CD4-positive, alpha-beta T cell (primary cell): Measurements from ENCODE around the gene TTC8. TPM values are rescaled to one million over a fixed set of nuclear protein-coding genes. Genes with fewer than 3 reads are reported as not detected.

Experiments
- ATAC-seq: fragments of 200-7000 bp; cut with Tn5 transposase; one replicate; pipeline ENCODE4 v1.10.0; 2022; ENCODE audit warnings: mild to moderate bottlenecking; ENCODE audit not compliant: poor library complexity
- CTCF ChIA-PET: fragments of 350-600 bp; sonication (Branson Sonifier 250); formaldehyde crosslinking; loops from one replicate; lab custom pipeline; 2021; ENCODE audit warnings: antibody characterized with exemption, inconsistent platforms; lab: Charles Lee
- POLR2A ChIA-PET: fragments of 350-600 bp; sonication (Branson Sonifier 250); formaldehyde crosslinking; loops from one replicate; lab custom pipeline; 2021; ENCODE audit warnings: antibody characterized with exemption, inconsistent platforms; lab: Charles Lee
- DNase-seq, 14 experiments: peaks; one replicate each; pipeline ENCODE4 v3.0.0-alpha.2; 2013 to 2020; ENCODE audit warnings: mixed read lengths in 2 of 14
- H3K27ac ChIP-seq, 2 donors: one replicate each; pipeline versions ENCODE4 v1.5.1 to v1.7.0; 2013; ENCODE audit warnings: low read length in 2 of 2, low read depth in 1 of 2, mild to moderate bottlenecking in 1 of 2
- H3K27me3 ChIP-seq, 2 experiments: 1 replicate in 1 of 2; 2 replicates in 1 of 2; pipeline versions ENCODE4 v1.6.1 to v1.7.0; 2013; ENCODE audit warnings: low read length in 2 of 2, control low read depth in 1 of 2, mild to moderate bottlenecking in 1 of 2, moderate library complexity in 1 of 2; ENCODE audit not compliant: insufficient read depth in 2 of 2, control insufficient read depth in 1 of 2
- H3K36me3 ChIP-seq: one replicate; pipeline ENCODE4 v1.6.1; 2013; ENCODE audit warnings: low read length, control low read depth; ENCODE audit not compliant: insufficient read depth
- H3K4me1 ChIP-seq: one replicate; pipeline ENCODE4 v1.6.1; 2013; ENCODE audit warnings: low read length, control low read depth; ENCODE audit not compliant: insufficient read depth
- H3K4me3 ChIP-seq: one replicate; pipeline ENCODE4 v1.5.1; 2013; ENCODE audit warnings: mild to moderate bottlenecking, low read length, moderate library complexity
- H3K9me3 ChIP-seq, 2 experiments: 1 replicate in 1 of 2; 2 replicates in 1 of 2; pipeline versions ENCODE4 v1.6.1 to v1.7.0; 2013; ENCODE audit warnings: low read length in 2 of 2, mild to moderate bottlenecking in 2 of 2, control low read depth in 1 of 2, moderate library complexity in 1 of 2; ENCODE audit not compliant: control insufficient read depth in 1 of 2, insufficient read depth in 1 of 2
- H3K27ac Mint-ChIP-seq: one replicate; pipeline ENCODE4 v1.8.0; 2020; ENCODE audit warnings: mixed read lengths
- H3K27me3 Mint-ChIP-seq: one replicate; pipeline ENCODE4 v1.8.0; 2021; ENCODE audit warnings: mixed read lengths
- H3K36me3 Mint-ChIP-seq: one replicate; pipeline ENCODE4 v1.8.0; 2021; ENCODE audit warnings: low read depth, mixed read lengths
- H3K4me1 Mint-ChIP-seq: one replicate; pipeline ENCODE4 v1.8.0; 2021; ENCODE audit warnings: low read depth, mixed read lengths
- H3K4me3 Mint-ChIP-seq: one replicate; pipeline ENCODE4 v1.8.0; 2020; ENCODE audit warnings: mild to moderate bottlenecking, mixed read lengths
- H3K9me3 Mint-ChIP-seq: one replicate; pipeline ENCODE4 v1.8.0; 2020; ENCODE audit warnings: mixed read lengths
- intact Hi-C, 2 experiments: fragments of 100-400 bp; cut with DNase I in 1 of 2; cut with micrococcal nuclease in 1 of 2; formaldehyde crosslinking; loops; one replicate each; pipeline versions ENCODE4 v1.15.1 to v1.9.0; 2023 to 2025; cut with DNase I, micrococcal nuclease
- total RNA-seq, 174 experiments: library from RNA in 2 of 174; stranded (reverse) in 2 of 174; gene quantifications; one replicate each; pipeline ENCODE4 v1.2.3 and lab custom pipeline; 2021 to 2026
- TF ChIP-seq, protein P1 (sequence below): fragments of 200-600 bp; IDR thresholded peaks from one replicate; pipeline ENCODE4 v1.8.0; 2022; ENCODE audit warnings: antibody characterized with exemption, mild to moderate bottlenecking

Gene TTC8
- total RNA-seq, 2 experiments from 2014 or later, result 1.6 to 2.1 TPM

DNA sequence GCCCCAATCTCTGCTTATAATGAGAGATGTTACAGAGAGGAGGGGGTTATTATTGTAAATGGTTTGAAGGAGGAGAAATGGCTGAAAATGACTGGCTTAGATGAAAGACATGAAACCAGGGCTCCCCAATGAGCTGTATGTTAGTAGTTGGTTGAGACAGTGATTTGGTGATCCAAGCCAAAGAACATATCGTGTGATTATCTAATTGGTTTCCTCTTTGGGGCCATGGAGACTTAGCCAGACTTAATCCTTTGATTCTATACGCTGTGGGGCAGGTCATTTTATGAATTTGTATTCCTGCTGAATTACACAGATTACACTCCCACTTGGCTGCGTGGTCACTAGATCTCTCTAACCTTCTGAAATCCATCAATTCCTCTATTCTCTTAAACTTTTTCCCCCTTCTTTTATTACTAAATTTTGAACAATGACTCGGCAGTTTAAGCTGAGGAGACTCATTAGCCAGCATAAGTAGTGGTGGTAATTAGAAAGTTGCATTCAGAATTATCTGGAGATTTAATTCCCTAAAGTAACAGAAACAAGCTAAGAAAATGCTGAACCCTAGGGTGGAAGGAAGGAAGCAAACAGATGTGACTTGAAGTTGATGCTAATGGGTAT lies 5.3 kb downstream of the TTC8 start:
- no peaks in the 10 kb centered on the region for H3K36me3 Mint-ChIP-seq
- no peaks in the 10 kb centered on the region for H3K27me3 Mint-ChIP-seq
- no peak overlapping the region for H3K27ac ChIP-seq
- intact Hi-C loops, result loop anchor here in 1 of 2 experiments (10.0 kb wide), 3 partner anchors 275 to 1125 kb away; partner anchors contain the start of genes EFCAB11, FOXN3, PTPN21 and TDP1
- ChIA-PET CTCF (interaction anchor here (1.1 kb wide), 1 partner anchor 8 kb away, joined by 4 read pairs; no protein-coding TSS in a partner anchor), POLR2A (no interaction called here)
- peaks cover 4% of the 10 kb centered on the region for H3K4me1 ChIP-seq
- TF ChIP-seq, protein P1, sequence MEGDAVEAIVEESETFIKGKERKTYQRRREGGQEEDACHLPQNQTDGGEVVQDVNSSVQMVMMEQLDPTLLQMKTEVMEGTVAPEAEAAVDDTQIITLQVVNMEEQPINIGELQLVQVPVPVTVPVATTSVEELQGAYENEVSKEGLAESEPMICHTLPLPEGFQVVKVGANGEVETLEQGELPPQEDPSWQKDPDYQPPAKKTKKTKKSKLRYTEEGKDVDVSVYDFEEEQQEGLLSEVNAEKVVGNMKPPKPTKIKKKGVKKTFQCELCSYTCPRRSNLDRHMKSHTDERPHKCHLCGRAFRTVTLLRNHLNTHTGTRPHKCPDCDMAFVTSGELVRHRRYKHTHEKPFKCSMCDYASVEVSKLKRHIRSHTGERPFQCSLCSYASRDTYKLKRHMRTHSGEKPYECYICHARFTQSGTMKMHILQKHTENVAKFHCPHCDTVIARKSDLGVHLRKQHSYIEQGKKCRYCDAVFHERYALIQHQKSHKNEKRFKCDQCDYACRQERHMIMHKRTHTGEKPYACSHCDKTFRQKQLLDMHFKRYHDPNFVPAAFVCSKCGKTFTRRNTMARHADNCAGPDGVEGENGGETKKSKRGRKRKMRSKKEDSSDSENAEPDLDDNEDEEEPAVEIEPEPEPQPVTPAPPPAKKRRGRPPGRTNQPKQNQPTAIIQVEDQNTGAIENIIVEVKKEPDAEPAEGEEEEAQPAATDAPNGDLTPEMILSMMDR, result no peak
- no peak overlapping the region for H3K4me3 ChIP-seq
- no peaks in the 10 kb centered on the region for H3K36me3 ChIP-seq
- no peak for ATAC-seq
- no peak for DNase-seq
- H3K27ac Mint-ChIP-seq, result no peak overlapping the region
- no peaks in the 10 kb centered on the region for H3K4me1 Mint-ChIP-seq
- H3K9me3 ChIP-seq, result no peaks in the 10 kb centered on the region
- H3K4me3 Mint-ChIP-seq, result no peak overlapping the region
- no peaks in the 10 kb centered on the region for H3K9me3 Mint-ChIP-seq
- no peaks in the 10 kb centered on the region for H3K27me3 ChIP-seq

DNA sequence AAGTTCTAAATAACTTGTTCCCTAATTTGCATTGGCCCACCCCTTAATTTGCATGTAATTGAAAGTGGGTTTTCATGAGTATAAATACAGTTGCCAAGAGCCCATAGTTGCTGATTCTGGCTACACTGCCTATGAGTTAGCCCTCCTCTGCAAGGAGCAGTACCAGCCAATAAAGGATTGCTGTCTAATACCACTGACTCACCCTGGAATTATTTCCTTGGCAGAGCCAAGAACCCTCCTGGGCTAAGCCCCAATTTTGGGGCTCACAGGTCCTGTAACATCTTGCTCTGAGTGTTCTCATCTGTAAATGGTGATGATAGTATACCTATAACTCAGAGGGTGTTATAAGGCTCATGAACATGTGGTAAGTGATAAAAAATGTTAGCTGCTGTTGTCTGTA lies 6.8 kb downstream of the TTC8 start:
- DNase-seq, result no peak
- H3K36me3 ChIP-seq, result no peaks in the 10 kb centered on the region
- H3K4me1 ChIP-seq, result no peaks in the 10 kb centered on the region
- no peaks in the 10 kb centered on the region for H3K27me3 ChIP-seq
- CTCF ChIA-PET, result no interaction called here
- ATAC-seq, result no peak
- no peaks in the 10 kb centered on the region for H3K36me3 Mint-ChIP-seq
- H3K27me3 Mint-ChIP-seq, result no peaks in the 10 kb centered on the region
- H3K9me3 Mint-ChIP-seq, result no peaks in the 10 kb centered on the region
- no peaks in the 10 kb centered on the region for H3K9me3 ChIP-seq
- H3K27ac Mint-ChIP-seq, result no peak overlapping the region
- no peak overlapping the region for H3K4me3 ChIP-seq
- H3K27ac ChIP-seq, result no peak overlapping the region
- POLR2A ChIA-PET, result no interaction called here
- TF ChIP-seq, protein P1, result no peak
- H3K4me3 Mint-ChIP-seq, result no peak overlapping the region
- no peaks in the 10 kb centered on the region for H3K4me1 Mint-ChIP-seq
- intact Hi-C loops, result no loop called here

- no peak for DNase-seq
- no peaks in the 10 kb centered on the region for H3K27me3 ChIP-seq
- TF ChIP-seq, protein P1, result no peak
- H3K36me3 ChIP-seq, result no peaks in the 10 kb centered on the region
- H3K9me3 ChIP-seq, result no peaks in the 10 kb centered on the region
- no peak overlapping the region for H3K27ac ChIP-seq
- Mint-ChIP-seq H3K36me3 (no peaks in the 10 kb centered on the region), H3K4me3 (no peak overlapping the region), H3K4me1 (no peaks in the 10 kb centered on the region), H3K27me3 (peaks cover 5% of the 10 kb centered on the region), H3K9me3 (no peaks in the 10 kb centered on the region), H3K27ac (no peak overlapping the region)
- CTCF ChIA-PET, result no interaction called here
- no peak overlapping the region for H3K4me3 ChIP-seq
- no peak for ATAC-seq
- POLR2A ChIA-PET, result interaction anchor here (1.4 kb wide), 1 partner anchor 10 kb away, joined by 4 read pairs; the partner anchor contains the start of gene TTC8
- no peaks in the 10 kb centered on the region for H3K4me1 ChIP-seq
- intact Hi-C loops, result no loop called here
Observed at GRCh38 chr14:88834883-88835431, 10.5 kb downstream of the TTC8 start.
